NCI-H1417 (cell line): ENCODE data around the gene ATF4.
A peak's percentile ranks its signal among the peaks of the same experiment; 100 is the strongest.

ENCODE experiments used
- DNase-seq, 3 experiments: peaks; one replicate each; lab custom pipeline; 2025; lab: John Stamatoyannopoulos, UW

The ATF4 gene

GRCh38 chr22:39520226-39521105 lies at the start of gene ATF4:
Gene ATF4, plus strand, starts transcription at chr22:39520562. Its CDS starts 884 bp downstream, at chr22:39521446.
- peak; percentile 90 to 98 (median 96) for DNase-seq

GRCh38 chr22:39471381-39472141 lies 48.8 kb upstream of the ATF4 start:
- no peak for DNase-seq

- DNase-seq, result peak; percentile 27 to 69 (median 55)
These were observed 47.5 kb upstream of the ATF4 start for GRCh38 chr22:39472570-39473556.

GRCh38 chr22:39473851-39474250 lies 46.5 kb upstream of the ATF4 start:
- no peak for DNase-seq

GRCh38 chr22:39474351-39475111 lies 45.8 kb upstream of the ATF4 start:
- DNase-seq, result no peak

GRCh38 chr22:39475337-39475736 lies 45.0 kb upstream of the ATF4 start:
- no peak for DNase-seq

- no peak for DNase-seq
These were observed 44.5 kb upstream of the ATF4 start for GRCh38 chr22:39475902-39476301.

GRCh38 chr22:39476664-39477063 lies 43.7 kb upstream of the ATF4 start:
- DNase-seq, result no peak

- DNase-seq, result no peak
These were observed 42.8 kb upstream of the ATF4 start for GRCh38 chr22:39477542-39477941.

- DNase-seq, result no peak
These were observed 41.9 kb upstream of the ATF4 start for GRCh38 chr22:39478441-39478850.

GRCh38 chr22:39479254-39479653 lies 41.1 kb upstream of the ATF4 start:
- no peak for DNase-seq

GRCh38 chr22:39480557-39480956 lies 39.8 kb upstream of the ATF4 start:
- no peak for DNase-seq

- no peak for DNase-seq
These were observed 39.3 kb upstream of the ATF4 start for GRCh38 chr22:39481054-39481453.

GRCh38 chr22:39481595-39481994 lies 38.8 kb upstream of the ATF4 start:
- DNase-seq, result no peak

GRCh38 chr22:39482768-39483167 lies 37.6 kb upstream of the ATF4 start:
- DNase-seq, result no peak

- DNase-seq, result no peak
These were observed 33.2 kb upstream of the ATF4 start for GRCh38 chr22:39486951-39487825.

- DNase-seq, result no peak
These were observed 32.4 kb upstream of the ATF4 start for GRCh38 chr22:39487826-39488520.

GRCh38 chr22:39488563-39489083 lies 31.7 kb upstream of the ATF4 start:
- DNase-seq, result no peak
